HEK293T (cell line): ENCODE measurements around the gene HAUS5.

Experiments used
- CTCF ChIA-PET: fragments of 350-600 bp; formaldehyde crosslinking; extraction: SDS; loops from one replicate; lab custom pipeline; 2021; ENCODE audit warnings: antibody characterized with exemption, inconsistent platforms; lab: Yijun Ruan, JAX
- POLR2A ChIA-PET: fragments of 350-600 bp; formaldehyde crosslinking; extraction: SDS; loops from one replicate; lab custom pipeline; 2020; ENCODE audit warnings: antibody characterized with exemption, inconsistent platforms; lab: Yijun Ruan, JAX
- DNase-seq: peaks from one replicate; pipeline ENCODE4 v3.0.0; 2012; ENCODE audit warnings: mixed read lengths; ENCODE audit errors: extremely low spot score
- ARNT ChIP-seq: fragments of 450-650 bp; IDR thresholded peaks from 2 replicates; pipeline ENCODE4 v1.6.1; 2017; ENCODE audit warnings: mild to moderate bottlenecking
- BHLHE40 ChIP-seq: fragments of 450-650 bp; IDR thresholded peaks from 2 replicates; pipeline ENCODE4 v1.6.1; 2016; ENCODE audit warnings: mild to moderate bottlenecking, moderate library complexity, borderline replicate concordance
- CTBP1 ChIP-seq: fragments of 450-650 bp; IDR thresholded peaks from 2 replicates; pipeline ENCODE4 v1.6.1; 2016; ENCODE audit warnings: borderline replicate concordance
- ELF4 ChIP-seq: fragments of 450-650 bp; IDR thresholded peaks from 2 replicates; pipeline ENCODE4 v1.6.1; 2017; ENCODE audit warnings: antibody characterized with exemption
- FOXA1 ChIP-seq: fragments of 450-650 bp; IDR thresholded peaks from 2 replicates; pipeline ENCODE4 v1.6.1; 2016; ENCODE audit warnings: mild to moderate bottlenecking
- FOXK2 ChIP-seq: fragments of 450-650 bp; IDR thresholded peaks from 2 replicates; pipeline ENCODE4 v1.6.1; 2016; ENCODE audit warnings: mild to moderate bottlenecking
- FOXM1 ChIP-seq: fragments of 450-650 bp; IDR thresholded peaks from 2 replicates; pipeline ENCODE4 v1.6.1; 2017; ENCODE audit warnings: mild to moderate bottlenecking, borderline replicate concordance
- HDGF ChIP-seq: fragments of 450-650 bp; IDR thresholded peaks from 2 replicates; pipeline ENCODE4 v1.6.1; 2017; ENCODE audit warnings: antibody characterized with exemption, borderline replicate concordance
- L3MBTL2 ChIP-seq: fragments of 450-650 bp; conservative IDR thresholded peaks from 2 replicates; pipeline ENCODE4 v1.6.1; 2016; ENCODE audit warnings: mild to moderate bottlenecking
- LEF1 ChIP-seq: fragments of 450-650 bp; IDR thresholded peaks from 2 replicates; pipeline ENCODE4 v1.6.1; 2017; ENCODE audit warnings: mild to moderate bottlenecking, borderline replicate concordance
- NFRKB ChIP-seq: fragments of 450-650 bp; IDR thresholded peaks from 2 replicates; pipeline ENCODE4 v1.6.1; 2016; ENCODE audit warnings: mild to moderate bottlenecking, moderate library complexity
- SP1 ChIP-seq: fragments of 450-650 bp; IDR thresholded peaks from 2 replicates; pipeline ENCODE4 v1.6.1; 2017
- SUZ12 ChIP-seq: fragments of 450-650 bp; IDR thresholded peaks from 2 replicates; pipeline ENCODE4 v1.6.1; 2016; ENCODE audit warnings: mild to moderate bottlenecking
- TARDBP ChIP-seq: fragments of 450-650 bp; IDR thresholded peaks from 2 replicates; pipeline ENCODE4 v1.6.1; 2016
- ZNF384 ChIP-seq: fragments of 450-650 bp; IDR thresholded peaks from 2 replicates; pipeline ENCODE4 v1.6.1; 2016
- TF ChIP-seq, protein P1 (sequence below): fragments of 450-650 bp; IDR thresholded peaks from 2 replicates; pipeline ENCODE4 v1.6.1; 2016

HAUS5 gene

DNA sequence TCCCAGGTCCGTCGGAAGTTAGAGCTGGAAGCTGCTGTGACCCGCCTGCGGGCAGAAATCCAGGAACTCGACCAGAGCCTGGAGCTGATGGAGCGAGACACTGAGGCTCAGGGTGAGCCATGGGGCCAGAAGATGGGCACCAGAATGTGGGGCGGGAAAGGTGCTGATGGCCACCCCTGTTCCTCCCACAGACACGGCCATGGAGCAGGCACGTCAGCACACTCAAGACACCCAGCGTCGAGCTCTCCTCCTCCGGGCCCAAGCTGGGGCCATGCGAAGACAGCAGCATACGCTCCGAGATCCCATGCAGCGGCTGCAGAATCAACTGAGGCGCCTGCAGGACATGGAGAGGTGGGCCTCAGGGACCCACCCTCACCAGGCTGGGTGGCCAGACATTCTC is 2.5 kb downstream of the HAUS5 start:
- TF ChIP-seq TARDBP (no peak), SUZ12 (no peak), BHLHE40 (no peak), L3MBTL2 (no peak), SP1 (no peak), FOXA1 (no peak), HDGF (no peak)
- TF ChIP-seq, protein P1, sequence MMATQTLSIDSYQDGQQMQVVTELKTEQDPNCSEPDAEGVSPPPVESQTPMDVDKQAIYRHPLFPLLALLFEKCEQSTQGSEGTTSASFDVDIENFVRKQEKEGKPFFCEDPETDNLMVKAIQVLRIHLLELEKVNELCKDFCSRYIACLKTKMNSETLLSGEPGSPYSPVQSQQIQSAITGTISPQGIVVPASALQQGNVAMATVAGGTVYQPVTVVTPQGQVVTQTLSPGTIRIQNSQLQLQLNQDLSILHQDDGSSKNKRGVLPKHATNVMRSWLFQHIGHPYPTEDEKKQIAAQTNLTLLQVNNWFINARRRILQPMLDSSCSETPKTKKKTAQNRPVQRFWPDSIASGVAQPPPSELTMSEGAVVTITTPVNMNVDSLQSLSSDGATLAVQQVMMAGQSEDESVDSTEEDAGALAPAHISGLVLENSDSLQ, result no peak
- POLR2A ChIA-PET, result no interaction called here
- CTCF ChIA-PET, result no interaction called here
- no peak for DNase-seq

DNA sequence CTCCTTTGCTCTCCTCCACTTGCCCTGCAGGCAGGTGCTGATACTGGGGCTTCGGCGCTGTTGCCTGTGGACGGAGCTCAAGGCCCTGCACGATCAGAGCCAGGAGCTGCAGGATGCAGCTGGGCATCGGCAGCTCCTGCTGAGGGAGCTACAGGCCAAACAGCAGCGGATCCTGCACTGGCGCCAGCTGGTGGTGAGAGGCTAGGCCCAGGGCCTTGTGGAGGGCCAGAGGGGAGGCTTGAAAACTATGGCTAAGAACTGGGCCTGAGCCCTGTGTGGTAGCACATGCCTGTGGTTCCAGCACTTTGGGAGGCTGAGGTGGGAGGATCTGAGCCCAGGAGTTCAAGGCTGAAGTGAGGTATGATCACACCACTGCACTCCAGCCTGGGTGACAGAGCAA is 6.3 kb downstream of the HAUS5 start:
- CTCF ChIA-PET, result no interaction called here
- TF ChIP-seq SP1, result no peak
- TF ChIP-seq FOXA1, result no peak
- TF ChIP-seq TARDBP, result no peak
- TF ChIP-seq SUZ12, result no peak
- TF ChIP-seq ELF4, result no peak
- TF ChIP-seq, protein P1, result no peak
- TF ChIP-seq ARNT, result no peak
- no peak for TF ChIP-seq BHLHE40
- TF ChIP-seq FOXK2, result no peak
- no peak for TF ChIP-seq CTBP1
- TF ChIP-seq NFRKB, result no peak
- no peak for TF ChIP-seq ZNF384
- TF ChIP-seq HDGF, result no peak
- no peak for TF ChIP-seq L3MBTL2
- TF ChIP-seq FOXM1, result no peak
- TF ChIP-seq LEF1, result no peak
- POLR2A ChIA-PET, result no interaction called here
- no peak for DNase-seq

DNA sequence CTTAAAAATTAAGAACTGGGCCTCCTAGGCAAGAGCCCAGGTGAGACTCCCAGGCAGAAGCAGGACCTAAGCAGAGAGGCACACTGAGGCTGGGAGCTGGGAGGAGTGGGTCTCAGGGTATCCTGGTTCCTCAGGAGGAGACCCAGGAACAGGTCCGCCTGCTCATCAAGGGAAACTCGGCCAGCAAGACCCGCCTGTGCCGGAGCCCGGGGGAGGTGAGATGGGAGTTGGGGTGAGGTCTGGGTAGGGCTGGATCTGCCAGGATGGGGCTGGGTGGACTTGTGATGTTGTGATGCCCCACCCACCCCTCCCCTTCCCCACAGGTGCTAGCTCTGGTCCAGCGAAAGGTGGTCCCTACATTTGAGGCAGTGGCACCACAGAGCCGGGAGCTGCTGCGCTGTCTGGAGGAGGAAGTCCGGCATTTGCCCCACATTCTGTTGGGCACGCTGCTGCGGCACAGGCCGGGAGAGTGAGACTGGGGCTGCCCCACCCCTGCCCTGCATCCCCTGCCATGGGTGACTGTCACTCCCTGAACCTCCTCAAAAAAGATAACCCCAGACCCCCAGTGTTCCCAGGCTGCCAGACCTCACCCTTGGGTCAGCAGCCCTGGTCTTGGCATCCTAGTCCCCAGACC is 6.9 kb downstream of the HAUS5 start:
- DNase-seq, result no peak
- TF ChIP-seq L3MBTL2 (no peak), FOXK2 (no peak), TARDBP (no peak), ZNF384 (no peak), NFRKB (no peak), HDGF (no peak), SP1 (no peak), FOXA1 (no peak), ARNT (no peak), ELF4 (no peak), LEF1 (no peak), CTBP1 (no peak), BHLHE40 (no peak), SUZ12 (no peak), FOXM1 (no peak)
- TF ChIP-seq, protein P1, result no peak
- ChIA-PET CTCF (no interaction called here), POLR2A (no interaction called here)

DNA sequence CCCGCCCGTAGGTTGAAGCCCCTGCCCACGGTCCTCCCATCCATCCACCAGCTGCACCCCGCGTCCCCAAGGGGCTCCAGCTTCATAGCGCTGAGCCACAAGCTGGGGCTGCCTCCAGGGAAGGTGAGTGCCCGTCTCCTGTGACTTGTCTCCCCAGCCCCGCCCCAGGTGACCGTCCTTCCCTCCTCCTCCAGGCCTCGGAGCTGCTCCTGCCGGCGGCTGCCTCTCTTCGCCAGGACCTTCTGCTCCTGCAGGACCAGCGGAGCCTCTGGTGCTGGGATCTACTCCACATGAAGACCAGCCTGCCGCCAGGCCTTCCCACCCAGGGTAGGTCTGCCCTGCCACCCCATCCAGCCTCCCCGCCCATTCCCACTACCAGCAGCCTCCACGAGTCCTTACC is 7.5 kb downstream of the HAUS5 start:
- no peak for TF ChIP-seq LEF1
- TF ChIP-seq, protein P1, result no peak
- no peak for TF ChIP-seq NFRKB
- no peak for TF ChIP-seq TARDBP
- TF ChIP-seq BHLHE40, result no peak
- TF ChIP-seq ZNF384, result no peak
- TF ChIP-seq FOXK2, result no peak
- TF ChIP-seq HDGF, result no peak
- no peak for TF ChIP-seq ELF4
- CTCF ChIA-PET, result no interaction called here
- POLR2A ChIA-PET, result no interaction called here
- DNase-seq, result no peak

DNA sequence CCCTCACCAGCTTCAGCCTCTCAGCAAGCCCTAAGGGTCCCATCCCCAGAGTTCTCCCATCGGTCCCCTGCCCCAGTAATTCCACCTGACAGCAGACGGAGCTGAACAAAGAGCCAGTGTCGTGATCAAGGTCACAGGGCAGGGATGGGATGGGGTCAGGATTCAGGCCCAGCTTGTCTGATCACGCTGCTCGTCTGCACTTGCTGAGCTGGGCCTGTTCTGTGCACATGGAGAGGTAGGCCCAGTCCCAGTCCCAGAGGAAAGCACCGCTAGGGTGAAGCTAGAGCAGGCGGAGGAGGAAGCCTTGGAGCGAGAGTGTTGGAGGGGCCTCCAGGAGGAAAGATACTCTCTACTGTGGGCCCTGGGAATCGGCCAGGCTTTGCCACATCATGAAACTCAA is 9.2 kb downstream of the HAUS5 start:
- CTCF ChIA-PET, result no interaction called here
- no peak for DNase-seq
- POLR2A ChIA-PET, result interaction anchor here (1.3 to 1.7 kb wide), 2 partner anchors 8 to 22 kb away, joined by 3 to 4 read pairs; no protein-coding TSS in a partner anchor
- no peak for TF ChIP-seq TARDBP
- TF ChIP-seq HDGF, result no peak
- TF ChIP-seq ELF4, result no peak
- TF ChIP-seq L3MBTL2, result no peak
- no peak for TF ChIP-seq CTBP1
- TF ChIP-seq FOXK2, result no peak

DNA sequence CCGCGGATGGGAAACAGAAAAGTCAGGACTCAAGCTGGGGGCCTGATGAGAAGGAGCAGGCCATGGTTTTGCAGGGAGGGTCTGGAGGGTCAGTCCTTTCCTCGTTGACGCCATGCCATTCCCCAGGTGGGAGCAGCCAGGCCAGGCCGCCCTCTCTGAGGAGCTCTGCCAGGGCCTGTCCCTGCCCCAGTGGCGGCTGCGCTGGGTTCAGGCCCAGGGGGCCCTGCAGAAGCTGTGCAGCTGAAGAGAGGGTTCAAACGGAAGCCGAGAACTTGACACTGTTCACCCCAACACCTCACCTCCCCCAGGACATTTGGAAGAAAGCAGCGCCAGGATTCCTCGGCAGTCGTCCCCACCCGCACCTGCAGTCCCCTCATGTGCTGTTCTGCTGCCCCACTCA is 10.2 kb downstream of the HAUS5 start:
- ChIA-PET POLR2A (interaction anchor here (1.0 to 2.1 kb wide), 4 partner anchors 9 to 75 kb away, joined by 3 to 8 read pairs (median 4); partner anchors contain the start of gene HAUS5), CTCF (no interaction called here)
- DNase-seq, result no peak
- TF ChIP-seq SP1 (no peak), ZNF384 (no peak), NFRKB (no peak), ELF4 (no peak), BHLHE40 (no peak), FOXK2 (no peak), L3MBTL2 (no peak), LEF1 (no peak), TARDBP (no peak), ARNT (no peak), SUZ12 (no peak), HDGF (no peak), CTBP1 (no peak), FOXA1 (no peak), FOXM1 (no peak)
- TF ChIP-seq, protein P1, result no peak
